CD14-positive monocyte (primary cell): Measurements from ENCODE around the gene PKD1. TPM values are rescaled to one million over a fixed set of nuclear protein-coding genes. Genes with fewer than 3 reads are reported as not detected.
A peak's percentile ranks its signal among the peaks of the same experiment; 100 is the strongest.

Source experiments
- DNase-seq, 3 donors: peaks; one replicate each; pipeline ENCODE4 v3.0.0-alpha.2; 2011 to 2022
- H2AFZ ChIP-seq: 2 replicates; pipeline ENCODE4 v1.6.0; 2012; ENCODE audit warnings: mild to moderate bottlenecking, low read depth, low read length, inconsistent platforms; ENCODE audit not compliant: insufficient read depth, poor library complexity, severe bottlenecking
- H3K27ac ChIP-seq, 2 donors: 1 replicate in 1 of 2; 2 replicates in 1 of 2; pipeline ENCODE4 v1.5.1; 2012 to 2013; ENCODE audit warnings: low read length in 2 of 2, control low read depth in 1 of 2, inconsistent platforms in 1 of 2, low read depth in 1 of 2, mild to moderate bottlenecking in 1 of 2
- H3K27me3 ChIP-seq, 2 donors: one replicate each; pipeline versions ENCODE4 v1.6.0 to v1.6.1; 2011 to 2013; ENCODE audit warnings: low read length in 2 of 2; ENCODE audit not compliant: control insufficient read depth in 2 of 2, insufficient read depth in 2 of 2
- H3K36me3 ChIP-seq, 2 donors: replicated peaks in 1 of 2; 1 replicate in 1 of 2; 2 replicates in 1 of 2; pipeline versions ENCODE4 v1.5.1 to v1.6.1; 2012 to 2013; ENCODE audit warnings: low read length in 2 of 2, control low read depth in 1 of 2, inconsistent platforms in 1 of 2, mild to moderate bottlenecking in 1 of 2; ENCODE audit not compliant: insufficient read depth in 2 of 2, control insufficient read depth in 1 of 2
- H3K4me1 ChIP-seq, 2 donors: 1 replicate in 1 of 2; 2 replicates in 1 of 2; pipeline versions ENCODE4 v1.5.1 to v1.6.1; 2012 to 2013; ENCODE audit warnings: low read length in 2 of 2, control low read depth in 1 of 2, inconsistent platforms in 1 of 2, mild to moderate bottlenecking in 1 of 2, moderate library complexity in 1 of 2; ENCODE audit not compliant: insufficient read depth in 2 of 2, control insufficient read depth in 1 of 2
- H3K4me2 ChIP-seq: replicated peaks from 2 replicates; pipeline ENCODE3; 2012; ENCODE audit warnings: low read length, moderate library complexity, mild to moderate bottlenecking; ENCODE audit not compliant: poor library complexity, severe bottlenecking; ENCODE audit errors: extremely low read depth
- H3K4me3 ChIP-seq, 3 experiments: fragments of 200-600 bp in 1 of 3; sonication (generic) in 1 of 3; replicated peaks in 1 of 3; 1 replicate in 2 of 3; 2 replicates in 1 of 3; pipeline ENCODE4 v1.5.1; 2011 to 2013; ENCODE audit warnings: low read length in 3 of 3, mild to moderate bottlenecking in 3 of 3, control low read depth in 2 of 3, low read depth in 2 of 3, inconsistent platforms in 1 of 3, moderate library complexity in 1 of 3
- H3K79me2 ChIP-seq: 2 replicates; pipeline ENCODE4 v1.6.0; 2012; ENCODE audit warnings: mild to moderate bottlenecking, control low read depth, inconsistent platforms, low read length, moderate library complexity; ENCODE audit not compliant: insufficient read depth
- H3K9ac ChIP-seq: 2 replicates; pipeline ENCODE4 v1.6.0; 2017; ENCODE audit warnings: low read length, mild to moderate bottlenecking; ENCODE audit not compliant: insufficient read depth, poor library complexity, severe bottlenecking
- H3K9me3 ChIP-seq, 2 donors: replicated peaks in 1 of 2; 1 replicate in 1 of 2; 2 replicates in 1 of 2; pipeline versions ENCODE4 v1.5.1 to v1.6.1; 2012 to 2013; ENCODE audit warnings: low read length in 2 of 2, control low read depth in 1 of 2; ENCODE audit not compliant: control insufficient read depth in 1 of 2, insufficient read depth in 1 of 2
- H4K20me1 ChIP-seq: 2 replicates; pipeline ENCODE4 v1.6.0; 2012; ENCODE audit warnings: mild to moderate bottlenecking, low read length, control low read depth, moderate library complexity; ENCODE audit not compliant: insufficient read depth
- H3K27ac Mint-ChIP-seq, 7 donors: one replicate each; pipeline ENCODE4 v1.8.0; 2020; ENCODE audit warnings: mild to moderate bottlenecking in 7 of 7, mixed read lengths in 7 of 7, moderate library complexity in 6 of 7, inconsistent platforms in 2 of 7
- H3K27me3 Mint-ChIP-seq, 3 donors: one replicate each; pipeline ENCODE4 v1.8.0; 2021 to 2022; ENCODE audit warnings: low read depth in 3 of 3, mild to moderate bottlenecking in 3 of 3, mixed read lengths in 3 of 3, moderate library complexity in 3 of 3, inconsistent platforms in 1 of 3
- H3K36me3 Mint-ChIP-seq, 2 donors: one replicate each; pipeline ENCODE4 v1.8.0; 2020; ENCODE audit warnings: mixed read lengths in 2 of 2, inconsistent platforms in 1 of 2, mild to moderate bottlenecking in 1 of 2
- H3K4me1 Mint-ChIP-seq: one replicate; pipeline ENCODE4 v1.8.0; 2020; ENCODE audit warnings: mild to moderate bottlenecking, mixed read lengths
- H3K4me3 Mint-ChIP-seq, 2 donors: one replicate each; pipeline ENCODE4 v1.8.0; 2020; ENCODE audit warnings: mild to moderate bottlenecking in 2 of 2, mixed read lengths in 2 of 2, moderate library complexity in 1 of 2
- H3K9me3 Mint-ChIP-seq, 7 donors: one replicate each; pipeline ENCODE4 v1.8.0; 2020 to 2022; ENCODE audit warnings: mixed read lengths in 7 of 7, mild to moderate bottlenecking in 6 of 7, moderate library complexity in 6 of 7, inconsistent platforms in 2 of 7
- CTCF ChIP-seq: fragments of 200-600 bp; IDR thresholded peaks from one replicate; pipeline ENCODE4 v1.8.0; 2022; ENCODE audit warnings: antibody characterized with exemption, mild to moderate bottlenecking
- WGBS: methylation state at CpG from one replicate; pipeline ENCODE4 v1.1.5; 2013; ENCODE audit warnings: missing lambda C conversion rate; ENCODE audit not compliant: insufficient coverage; 5-methylcytosine and 5-hydroxymethylcytosine counted together
- intact Hi-C, 2 donors: fragments of 100-400 bp; cut with micrococcal nuclease; formaldehyde crosslinking; loops; one replicate each; pipeline versions ENCODE4 v1.15.0 to v1.15.1; 2023
- polyA plus RNA-seq, 3 donors: library from polyadenylated mRNA; depleted of rRNA in 1 of 3; unstranded in 2 of 3; stranded (reverse) in 1 of 3; fragments of 300-500 nt in 2 of 3; fragments of >200 nt in 1 of 3; fragmentation: Illumina TruSeq in 2 of 3; gene quantifications; 1 replicate in 2 of 3; 2 replicates in 1 of 3; pipeline ENCODE4 v1.2.3, GENCODE V29; 2012 to 2021

PKD1 gene
- polyA plus RNA-seq, 3 donors: 0.22 to 53.8 (median 1.6) TPM

- Histone ChIP-seq H3K4me3 (peak overlapping the region; percentile 59 to 97 (median 78)), H4K20me1 (peaks cover 89% of the 10 kb centered on the region), H3K27me3 (no peaks in the 10 kb centered on the region), H3K4me1 (peaks cover 38 to 49% of the 10 kb centered on the region in 2 donors), H3K9me3 (no peaks in the 10 kb centered on the region), H2AFZ (peak overlapping the region; percentile 78), H3K9ac (peak overlapping the region; percentile 70), H3K79me2 (peaks cover 88% of the 10 kb centered on the region), H3K4me2 (peak overlapping the region; percentile 89), H3K36me3 (peaks cover under 1 to 7% of the 10 kb centered on the region in 2 donors), H3K27ac (peak overlapping the region in 1 of 2 donors; percentile 78)
- Mint-ChIP-seq H3K27ac (peak overlapping the region; percentile 89 to 95 (median 90)), H3K9me3 (no peaks in the 10 kb centered on the region), H3K4me1 (peaks cover 51% of the 10 kb centered on the region), H3K27me3 (peaks cover 0 to 2% (median 2%) of the 10 kb centered on the region in 3 donors), H3K36me3 (peaks cover 9 to 12% of the 10 kb centered on the region in 2 donors), H3K4me3 (peak overlapping the region; percentile 96 to 97)
- intact Hi-C loops: loop anchor here (2.0 to 10.0 kb wide), 5 partner anchors 49 to 349 kb away; partner anchors contain the start of genes MLST8 (in 2 of the 2), MSRB1 (in 1 of the 2), NTHL1 (in 1 of the 2) and TSC2 (in 1 of the 2)
- peak in 1 of 3 donors; percentile 26 for DNase-seq
- 12% methylated on average over 29 of the region's 47 CpGs for WGBS
- no peak for TF ChIP-seq CTCF
These were observed 20.5 kb upstream of the PKD1 start for GRCh38 chr16:2155977-2156848.

GRCh38 chr16:2155091-2155950, 19.6 kb upstream of the PKD1 start, which contains the start of gene TRAF7:
TRAF7 (plus strand) TSS chr16:2155782; CDS start chr16:2163921, 8,139 bp downstream.
- intact Hi-C loops: loop anchor here (2.0 to 10.0 kb wide), 5 partner anchors 49 to 349 kb away; partner anchors contain the start of genes MLST8 (in 2 of the 2), MSRB1 (in 1 of the 2), NTHL1 (in 1 of the 2) and TSC2 (in 1 of the 2)
- peaks cover 3 to 9% of the 10 kb centered on the region in 2 donors for H3K36me3 ChIP-seq
- peaks cover 81% of the 10 kb centered on the region for H3K79me2 ChIP-seq
- peak within 1 kb of the TSS; percentile 89 to 95 (median 90) for H3K27ac Mint-ChIP-seq
- no peaks in the 10 kb centered on the region for H3K9me3 ChIP-seq
- peak within 1 kb of the TSS; percentile 96 to 97 for H3K4me3 Mint-ChIP-seq
- WGBS: under 1% methylated on average over 78 of the region's 94 CpGs
- H3K9ac ChIP-seq: peak within 1 kb of the TSS; percentile 73
- H2AFZ ChIP-seq: peak within 1 kb of the TSS; percentile 78
- no peaks in the 10 kb centered on the region for H3K9me3 Mint-ChIP-seq
- H4K20me1 ChIP-seq: peaks cover 91% of the 10 kb centered on the region
- peak within 1 kb of the TSS; percentile 86 to 97 (median 91) for H3K4me3 ChIP-seq
- H3K27me3 ChIP-seq: peaks cover 0 to 3% of the 10 kb centered on the region in 2 donors
- H3K4me1 ChIP-seq: peaks cover 38 to 49% of the 10 kb centered on the region in 2 donors
- peak within 1 kb of the TSS; percentile 62 to 86 for H3K27ac ChIP-seq
- peak within 1 kb of the TSS; percentile 89 for H3K4me2 ChIP-seq
- TF ChIP-seq CTCF: no peak
- DNase-seq: peak; percentile 100
- H3K4me1 Mint-ChIP-seq: peaks cover 55% of the 10 kb centered on the region
- H3K36me3 Mint-ChIP-seq: peaks cover 12 to 15% of the 10 kb centered on the region in 2 donors
- H3K27me3 Mint-ChIP-seq: peaks cover 2 to 5% (median 5%) of the 10 kb centered on the region in 3 donors
